Suppressor macrophage treated with lipopolysaccharide for 1 hour (primary cell): ENCODE results near the gene PNCK.

Source experiments
- DNase-seq, 3 donors: peaks; one replicate each; pipeline ENCODE4 v3.0.0-alpha.2; 2020 to 2022

Gene PNCK

DNA sequence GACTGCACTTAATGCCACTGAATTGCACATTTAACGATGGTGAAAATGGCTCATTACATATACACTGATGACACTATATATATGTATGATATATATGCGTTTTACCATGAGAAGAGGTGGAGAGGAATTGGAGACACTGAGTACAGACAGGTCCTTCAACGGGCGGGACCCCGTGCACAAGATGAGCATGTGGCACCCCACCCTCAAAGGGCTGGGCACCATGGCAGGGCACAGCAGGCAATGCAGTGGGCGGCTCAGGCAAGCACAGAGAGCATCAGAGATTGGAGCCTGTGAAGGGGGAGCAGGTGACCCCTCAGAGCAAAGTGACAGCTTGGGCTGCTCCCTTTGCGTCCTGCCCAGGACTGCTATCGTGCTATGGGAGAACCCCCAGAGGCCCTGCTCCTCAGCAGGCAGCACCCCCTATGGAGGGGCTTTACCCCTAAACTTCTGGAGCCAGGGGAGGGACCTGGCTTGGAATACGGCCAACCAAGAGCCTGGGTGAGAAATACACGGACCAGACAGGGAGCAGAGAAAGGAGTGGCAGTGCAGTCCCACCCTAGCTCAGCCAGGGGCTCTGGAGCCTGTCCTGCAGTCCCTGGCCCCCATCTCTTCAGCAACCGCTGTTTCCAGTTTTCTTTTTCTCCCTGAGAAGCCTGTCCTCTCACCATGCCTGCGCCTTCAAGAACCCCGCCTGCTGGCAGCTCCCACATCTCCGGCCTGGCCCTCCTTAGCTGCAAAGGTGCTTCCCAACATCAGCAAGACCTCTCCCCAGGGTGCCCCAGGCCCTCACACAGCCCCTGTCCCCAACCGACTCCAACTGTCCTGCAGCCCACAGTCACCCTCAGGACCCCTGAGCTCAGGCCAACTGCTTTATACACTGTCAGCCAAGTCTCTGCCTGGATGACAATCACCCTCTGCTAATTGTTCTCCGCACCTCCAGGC is 24.6 kb upstream of the PNCK start:
- DNase-seq: peak in 1 of 3 donors; percentile 12

DNA sequence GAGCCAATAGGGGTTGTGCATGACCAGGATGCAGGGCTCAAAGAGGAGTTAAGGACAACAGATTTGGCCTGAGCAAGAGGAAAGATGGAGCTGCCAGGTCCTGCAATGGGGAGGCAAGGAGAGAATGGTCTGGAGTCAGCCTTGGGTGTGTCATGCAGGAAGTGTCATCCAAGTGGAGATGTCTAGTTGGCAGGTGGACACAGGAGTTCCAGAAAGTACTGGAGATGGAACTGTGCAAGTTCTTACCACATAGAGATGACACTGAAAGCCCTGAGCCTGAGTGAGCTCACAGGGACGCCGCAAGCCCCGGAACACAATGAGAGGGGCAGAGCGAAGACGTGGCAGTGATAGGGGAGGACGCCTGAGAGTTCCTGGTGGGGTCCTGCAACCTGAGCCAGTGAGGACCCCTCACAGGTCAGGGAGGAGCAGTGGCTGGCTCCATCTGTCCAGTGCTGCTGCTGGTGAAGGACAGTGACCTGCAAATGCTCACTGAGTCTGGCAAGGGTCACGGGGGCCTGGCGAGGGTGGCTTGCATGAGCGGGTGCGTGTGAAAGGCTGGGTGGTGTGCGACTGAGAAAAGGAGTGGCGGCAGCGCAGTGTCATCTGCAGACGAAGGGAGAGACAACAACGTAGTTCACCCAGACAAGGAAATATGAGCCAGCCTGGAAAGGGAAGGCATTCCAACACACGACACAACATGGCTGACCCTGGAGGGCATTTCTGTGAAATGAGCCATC is 23.5 kb upstream of the PNCK start:
- peak in 1 of 3 donors; percentile 9 for DNase-seq

DNA sequence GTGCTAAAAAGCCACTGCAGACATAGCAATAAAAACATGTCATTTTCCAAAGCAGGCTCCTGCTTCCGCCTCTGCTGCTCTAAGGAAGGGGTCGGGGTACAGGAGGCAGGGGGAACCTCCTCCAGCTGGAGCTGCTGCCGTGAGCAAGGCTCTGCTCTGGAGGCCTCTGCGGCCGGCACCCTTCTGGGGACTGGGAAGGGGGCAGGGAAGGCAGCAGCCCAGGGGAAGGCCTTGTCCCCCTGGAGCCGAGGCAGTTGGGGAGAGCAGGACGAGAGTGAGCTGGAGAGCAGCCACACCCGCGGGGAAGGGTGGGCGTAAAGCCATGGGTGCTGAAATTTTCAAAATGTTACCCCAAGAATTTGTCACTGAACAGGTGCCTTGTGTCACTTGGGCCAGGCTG is 22.9 kb upstream of the PNCK start:
- DNase-seq: peak in 1 of 3 donors; percentile 5

DNA sequence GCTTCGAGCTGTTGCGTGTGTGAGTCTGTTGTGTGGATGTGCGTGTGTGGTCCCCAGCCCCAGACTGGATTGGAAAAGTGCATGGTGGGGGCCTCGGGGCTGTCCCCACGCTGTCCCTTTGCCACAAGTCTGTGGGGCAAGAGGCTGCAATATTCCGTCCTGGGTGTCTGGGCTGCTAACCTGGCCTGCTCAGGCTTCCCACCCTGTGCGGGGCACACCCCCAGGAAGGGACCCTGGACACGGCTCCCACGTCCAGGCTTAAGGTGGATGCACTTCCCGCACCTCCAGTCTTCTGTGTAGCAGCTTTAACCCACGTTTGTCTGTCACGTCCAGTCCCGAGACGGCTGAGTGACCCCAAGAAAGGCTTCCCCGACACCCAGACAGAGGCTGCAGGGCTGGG is 22.5 kb upstream of the PNCK start:
- DNase-seq: peak in 1 of 3 donors; percentile 10

DNA sequence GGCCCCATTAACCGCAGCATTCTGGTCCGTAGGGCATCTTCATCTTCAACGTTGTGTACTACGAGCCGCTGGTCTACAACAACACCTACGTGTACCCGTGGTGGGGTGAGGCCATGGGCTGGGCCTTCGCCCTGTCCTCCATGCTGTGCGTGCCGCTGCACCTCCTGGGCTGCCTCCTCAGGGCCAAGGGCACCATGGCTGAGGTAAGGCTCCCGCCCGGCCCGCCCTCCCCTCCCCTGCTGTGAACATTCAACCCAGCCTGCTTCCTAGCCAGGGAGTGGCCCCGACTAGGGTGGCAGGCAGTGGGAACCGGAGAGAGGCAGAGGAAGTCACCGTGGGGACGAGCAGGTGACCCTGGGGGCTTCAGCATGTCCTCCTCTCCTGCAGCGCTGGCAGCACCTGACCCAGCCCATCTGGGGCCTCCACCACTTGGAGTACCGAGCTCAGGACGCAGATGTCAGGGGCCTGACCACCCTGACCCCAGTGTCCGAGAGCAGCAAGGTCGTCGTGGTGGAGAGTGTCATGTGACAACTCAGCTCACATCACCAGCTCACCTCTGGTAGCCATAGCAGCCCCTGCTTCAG is 21.2 kb upstream of the PNCK start:
- peak in 1 of 3 donors; percentile 5 for DNase-seq

DNA sequence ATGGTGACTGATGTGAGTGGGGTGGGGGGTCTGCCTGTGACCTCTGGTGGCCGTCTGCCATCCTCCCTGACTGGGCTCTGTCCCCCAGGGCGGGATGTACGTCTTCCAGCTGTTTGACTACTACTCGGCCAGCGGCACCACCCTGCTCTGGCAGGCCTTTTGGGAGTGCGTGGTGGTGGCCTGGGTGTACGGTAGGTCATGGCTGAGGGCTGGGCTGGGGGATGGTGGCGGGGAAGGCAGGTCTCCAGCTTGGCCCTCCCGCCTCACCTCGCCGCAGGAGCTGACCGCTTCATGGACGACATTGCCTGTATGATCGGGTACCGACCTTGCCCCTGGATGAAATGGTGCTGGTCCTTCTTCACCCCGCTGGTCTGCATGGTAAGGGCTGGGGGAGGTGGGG is 20.6 kb upstream of the PNCK start:
- DNase-seq: peak in 1 of 3 donors; percentile 11

DNA sequence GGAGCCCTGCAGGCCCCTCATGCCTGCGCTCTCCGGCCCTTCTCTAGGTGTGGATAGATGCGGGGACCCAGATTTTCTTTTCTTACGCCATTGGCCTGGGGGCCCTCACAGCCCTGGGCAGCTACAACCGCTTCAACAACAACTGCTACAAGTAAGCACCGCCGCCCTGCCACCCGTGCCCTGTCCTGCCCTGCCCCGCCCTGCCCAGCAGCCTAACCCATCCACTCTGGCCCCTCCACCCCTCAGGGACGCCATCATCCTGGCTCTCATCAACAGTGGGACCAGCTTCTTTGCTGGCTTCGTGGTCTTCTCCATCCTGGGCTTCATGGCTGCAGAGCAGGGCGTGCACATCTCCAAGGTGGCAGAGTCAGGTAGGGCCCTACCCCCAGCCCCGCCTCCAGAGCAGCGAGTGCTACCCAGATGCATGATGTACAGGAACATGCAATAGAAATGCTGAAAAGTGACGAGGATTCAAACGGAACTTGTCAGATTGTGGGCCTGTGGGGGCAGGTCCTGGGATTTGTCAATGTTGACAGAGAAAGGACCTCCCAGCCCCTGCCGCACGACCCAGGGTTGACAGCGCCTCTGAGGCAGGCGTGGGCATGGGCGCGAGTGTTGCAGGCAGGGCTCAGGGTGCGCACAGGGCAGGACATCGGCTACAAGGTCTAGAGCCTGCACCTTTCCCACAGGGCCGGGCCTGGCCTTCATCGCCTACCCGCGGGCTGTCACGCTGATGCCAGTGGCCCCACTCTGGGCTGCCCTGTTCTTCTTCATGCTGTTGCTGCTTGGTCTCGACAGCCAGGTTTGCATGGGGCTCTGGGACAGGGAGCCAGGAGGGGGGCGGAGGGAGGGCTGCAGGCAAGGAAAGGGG is 19.8 kb upstream of the PNCK start:
- DNase-seq: peak in 1 of 3 donors; percentile 11

DNA sequence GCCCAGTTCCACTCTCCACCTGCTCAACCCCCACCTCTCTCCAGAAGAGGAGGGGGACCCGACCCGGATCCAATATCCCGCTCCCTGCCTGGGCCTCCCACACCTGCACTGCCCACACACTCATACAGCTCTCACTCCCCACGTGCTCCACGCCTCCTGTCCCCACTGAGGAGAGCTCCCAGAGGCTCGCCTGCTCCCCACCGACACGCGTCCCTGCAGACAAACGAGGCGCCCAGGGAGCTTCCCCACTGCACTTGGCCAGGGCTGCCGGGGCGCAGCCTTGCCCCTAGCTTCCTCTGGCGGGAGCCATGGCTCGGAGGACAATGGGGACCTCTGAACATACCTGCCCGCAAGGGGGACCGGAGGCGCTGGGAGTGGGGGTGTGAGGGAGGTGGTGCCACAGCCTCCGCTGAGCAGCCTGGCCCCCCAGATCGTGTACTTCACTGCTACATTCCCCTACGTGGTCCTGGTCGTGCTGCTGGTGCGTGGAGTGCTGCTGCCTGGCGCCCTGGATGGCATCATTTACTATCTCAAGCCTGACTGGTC is 19.1 kb upstream of the PNCK start:
- DNase-seq: peak in 1 of 3 donors; percentile 12

DNA sequence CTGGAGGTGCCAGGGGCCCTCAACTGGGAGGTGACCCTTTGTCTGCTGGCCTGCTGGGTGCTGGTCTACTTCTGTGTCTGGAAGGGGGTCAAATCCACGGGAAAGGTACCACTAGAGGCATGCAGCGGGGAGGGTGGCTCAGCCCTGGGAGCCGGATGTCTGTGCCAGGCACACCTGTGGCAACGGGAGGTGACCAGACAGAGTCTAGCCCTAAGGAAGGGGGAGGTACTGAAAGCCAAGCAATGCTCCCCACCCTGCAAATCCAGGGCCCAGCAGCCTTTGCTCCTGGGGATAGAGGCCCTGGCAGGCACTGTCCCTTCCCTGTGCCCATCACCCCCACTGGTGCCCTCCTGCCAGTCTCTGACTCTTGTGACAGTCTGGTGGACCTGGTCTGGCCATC is 18.4 kb upstream of the PNCK start:
- peak in 1 of 3 donors; percentile 0 for DNase-seq

DNA sequence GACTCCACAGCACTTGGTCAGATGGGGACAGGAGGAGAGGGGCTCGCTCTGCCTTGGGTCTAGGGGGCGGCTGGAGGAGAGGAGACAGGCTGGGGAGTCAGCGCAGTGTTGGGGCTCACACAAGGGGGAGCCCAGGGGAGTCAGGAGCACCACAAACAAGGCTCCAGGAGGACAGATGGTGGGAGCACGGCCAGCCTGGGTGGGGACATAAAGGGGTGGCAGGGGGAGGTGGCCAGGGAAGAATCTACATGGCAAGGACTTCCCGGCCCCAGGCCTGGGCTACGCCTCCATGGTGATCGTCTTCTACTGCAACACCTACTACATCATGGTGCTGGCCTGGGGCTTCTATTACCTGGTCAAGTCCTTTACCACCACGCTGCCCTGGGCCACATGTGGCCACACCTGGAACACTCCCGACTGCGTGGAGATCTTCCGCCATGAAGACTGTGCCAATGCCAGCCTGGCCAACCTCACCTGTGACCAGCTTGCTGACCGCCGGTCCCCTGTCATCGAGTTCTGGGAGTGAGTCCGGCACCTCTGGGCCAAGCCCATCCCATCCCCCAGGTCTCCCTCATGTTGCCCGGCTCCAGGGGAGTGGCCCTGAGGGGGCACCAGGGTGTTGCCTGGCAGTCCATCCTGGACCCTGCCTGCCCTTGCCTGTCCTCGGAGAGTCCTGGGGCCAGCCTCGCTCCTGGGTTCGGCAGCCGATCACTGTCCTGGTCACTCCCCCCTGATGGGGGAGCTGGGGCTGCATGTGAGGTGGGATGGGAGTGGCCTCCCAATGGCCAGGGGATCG is 17.6 kb upstream of the PNCK start:
- peak in 1 of 3 donors; percentile 11 for DNase-seq

DNA sequence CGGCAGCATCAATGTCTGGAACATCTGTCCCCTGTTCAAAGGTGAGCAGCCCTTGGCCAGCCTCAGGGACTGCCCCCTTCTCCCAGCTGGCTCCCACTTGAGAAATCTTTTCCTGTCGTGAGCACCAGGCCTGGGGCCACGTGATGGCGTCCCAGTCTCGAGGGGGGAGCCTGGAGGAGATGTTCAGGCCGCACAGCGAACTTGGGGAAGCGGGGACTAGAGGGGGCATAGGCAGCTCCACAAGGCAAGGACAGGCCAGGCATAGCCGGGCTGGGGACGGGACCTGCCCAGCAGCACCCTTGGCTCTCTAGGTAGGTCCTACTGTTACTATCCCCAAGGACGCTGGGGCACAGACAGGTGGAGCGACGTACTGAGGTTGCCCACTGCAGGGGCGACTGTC is 16.9 kb upstream of the PNCK start:
- DNase-seq: peak in 1 of 3 donors; percentile 1

DNA sequence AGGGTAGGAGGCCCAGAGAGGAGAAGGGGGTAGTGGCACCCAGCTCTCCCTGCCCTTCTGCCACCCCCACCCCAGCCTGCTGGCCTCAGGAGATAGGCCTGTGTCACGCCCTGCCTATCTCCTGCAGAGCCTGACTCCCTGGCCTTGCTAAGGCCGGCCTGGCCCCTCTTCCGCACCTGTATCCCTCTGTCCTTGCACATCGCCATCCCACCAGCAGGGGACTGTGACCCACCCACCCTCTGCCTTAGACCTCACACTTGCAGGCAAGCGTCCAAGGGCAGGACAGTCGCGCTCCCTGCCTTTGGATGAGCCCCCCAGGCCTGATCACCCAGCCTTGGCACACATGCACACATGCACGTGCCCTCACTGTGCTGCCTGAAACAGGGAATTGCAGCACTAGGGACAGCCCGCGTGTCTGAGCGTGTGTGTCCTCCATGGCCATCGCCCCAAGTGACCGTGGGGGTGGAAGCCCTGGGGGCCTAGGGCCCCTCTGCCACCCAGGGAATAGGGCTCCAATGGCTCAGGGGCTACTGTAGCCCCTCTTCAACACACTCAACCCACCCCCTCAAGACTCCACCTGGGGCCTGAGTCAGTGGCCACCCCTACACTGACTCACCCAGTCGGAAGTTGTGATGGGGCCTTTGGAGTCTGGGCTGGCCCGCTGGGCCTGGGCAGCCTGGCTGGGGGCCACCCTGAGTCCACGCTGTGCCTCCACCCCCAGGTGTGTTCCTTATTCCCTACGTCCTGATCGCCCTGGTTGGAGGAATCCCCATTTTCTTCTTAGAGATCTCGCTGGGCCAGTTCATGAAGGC is 16.2 kb upstream of the PNCK start:
- DNase-seq: peak in 1 of 3 donors; percentile 17

DNA sequence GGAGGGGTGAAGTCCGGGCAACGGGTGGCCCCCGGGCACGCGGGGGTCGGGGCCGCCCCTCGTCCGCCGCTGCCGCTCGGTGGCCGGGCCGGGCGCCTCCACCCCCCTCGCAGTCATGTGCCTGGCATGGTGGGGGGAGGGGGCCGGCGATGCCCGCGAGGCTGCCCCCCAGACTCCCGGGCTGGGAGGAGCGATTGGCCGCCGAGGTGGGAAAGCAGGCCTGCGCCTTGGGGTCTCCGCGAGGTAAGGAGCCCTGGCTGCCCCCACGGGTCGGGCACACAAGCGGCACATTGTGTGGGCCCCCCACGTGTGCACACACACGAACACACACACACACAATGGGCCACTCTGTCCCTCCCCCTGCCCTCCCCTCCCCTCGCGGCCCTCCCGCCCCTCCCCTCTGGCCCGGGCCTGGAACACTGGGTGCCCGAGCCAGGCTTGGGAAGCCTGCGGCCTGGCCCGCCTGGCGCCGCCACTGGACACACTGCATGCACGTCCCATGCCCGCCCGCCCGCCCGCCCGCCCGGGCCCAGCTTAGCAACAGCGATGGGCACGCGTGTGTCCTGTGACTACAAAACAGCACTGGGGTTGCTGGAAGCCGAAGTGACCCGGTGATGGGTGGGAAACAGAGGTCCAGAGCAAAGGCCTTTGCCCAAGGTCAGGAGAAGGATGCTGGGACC is 15.4 kb upstream of the PNCK start:
- no peak for DNase-seq

DNA sequence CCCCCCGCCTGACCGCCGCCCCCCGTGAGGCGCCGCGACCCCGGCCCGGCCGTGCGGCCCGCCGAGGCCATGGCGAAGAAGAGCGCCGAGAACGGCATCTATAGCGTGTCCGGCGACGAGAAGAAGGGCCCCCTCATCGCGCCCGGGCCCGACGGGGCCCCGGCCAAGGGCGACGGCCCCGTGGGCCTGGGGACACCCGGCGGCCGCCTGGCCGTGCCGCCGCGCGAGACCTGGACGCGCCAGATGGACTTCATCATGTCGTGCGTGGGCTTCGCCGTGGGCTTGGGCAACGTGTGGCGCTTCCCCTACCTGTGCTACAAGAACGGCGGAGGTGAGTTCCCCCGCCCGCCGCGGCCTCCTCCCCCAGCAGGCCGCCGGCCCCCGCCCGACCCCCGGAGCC is 14.9 kb upstream of the PNCK start:
- DNase-seq: peak in 1 of 3 donors; percentile 16

DNA sequence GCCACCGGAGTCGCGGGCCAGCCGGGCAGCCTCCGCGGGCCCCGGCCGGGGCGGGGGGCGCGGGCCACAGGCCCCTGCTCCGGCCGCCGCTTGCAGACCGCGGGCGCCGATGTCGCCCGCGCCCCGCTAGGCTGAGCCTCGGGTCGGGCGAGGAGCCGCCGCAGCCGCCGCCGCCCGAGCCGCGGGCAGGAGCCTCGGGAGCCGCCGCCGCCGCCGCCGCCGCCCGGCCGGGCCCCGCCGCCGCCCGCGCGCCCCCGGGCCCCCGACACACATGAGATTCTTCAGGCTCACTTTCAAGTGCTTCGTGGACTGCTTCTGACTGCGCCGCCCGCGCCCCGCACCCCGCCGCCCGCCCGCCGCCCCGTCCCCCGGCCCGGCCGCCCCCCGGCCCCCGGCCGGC is 14.5 kb upstream of the PNCK start:
- DNase-seq: peak in 1 of 3 donors; percentile 25

DNA sequence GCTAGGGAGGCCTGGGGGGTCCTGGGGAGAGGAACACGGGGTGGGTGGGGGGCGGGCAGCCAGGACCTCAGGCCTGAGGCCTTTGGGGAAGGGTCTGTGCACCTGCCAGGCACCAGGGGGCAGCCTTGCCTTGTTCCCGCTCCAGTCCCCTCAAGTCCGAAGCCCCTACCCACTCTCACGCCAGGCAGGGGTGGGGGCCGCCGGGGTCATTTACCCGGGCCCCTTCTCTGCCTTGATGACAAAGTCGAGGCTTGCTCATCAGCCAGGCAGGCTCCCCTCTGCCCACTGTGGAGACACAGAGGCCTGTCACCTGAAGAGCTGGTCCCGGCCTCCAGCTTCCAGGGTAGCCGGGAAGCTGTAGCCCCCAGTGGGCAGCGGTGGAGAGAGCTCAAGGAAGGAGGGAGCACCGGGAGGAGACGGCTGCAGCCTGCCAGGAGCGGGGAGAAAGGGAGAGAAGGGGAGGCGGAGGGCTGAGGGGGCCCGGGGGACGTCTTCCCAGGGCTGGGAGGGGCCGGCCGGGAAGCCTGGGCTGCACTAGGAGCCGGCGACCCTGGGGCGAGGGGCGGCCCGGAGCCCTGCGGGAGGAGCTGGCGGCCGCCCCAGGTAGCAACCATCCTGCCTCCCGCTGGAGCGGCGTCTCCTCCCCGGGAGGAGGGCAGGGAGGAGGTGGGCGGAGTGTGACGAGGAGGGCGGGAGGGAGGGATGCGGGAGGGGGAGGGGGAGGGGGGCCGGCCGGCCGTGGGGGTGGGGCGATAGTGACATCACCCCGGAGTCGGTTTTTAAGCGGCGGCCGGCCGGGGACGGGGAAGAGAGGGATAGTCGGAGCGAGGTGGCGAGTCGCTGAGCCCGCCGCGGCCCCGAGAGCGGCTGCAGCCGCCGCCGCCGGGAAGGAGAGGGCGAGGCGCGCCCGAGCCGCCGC is 13.8 kb upstream of the PNCK start, which contains the start of gene SLC6A8:
Gene SLC6A8 (plus strand): TSS at position 806 of the 919 bp plus-strand sequence. CDS start 649 bp downstream, outside the sequence.
- peak; percentile 54 to 87 (median 70) for DNase-seq

DNA sequence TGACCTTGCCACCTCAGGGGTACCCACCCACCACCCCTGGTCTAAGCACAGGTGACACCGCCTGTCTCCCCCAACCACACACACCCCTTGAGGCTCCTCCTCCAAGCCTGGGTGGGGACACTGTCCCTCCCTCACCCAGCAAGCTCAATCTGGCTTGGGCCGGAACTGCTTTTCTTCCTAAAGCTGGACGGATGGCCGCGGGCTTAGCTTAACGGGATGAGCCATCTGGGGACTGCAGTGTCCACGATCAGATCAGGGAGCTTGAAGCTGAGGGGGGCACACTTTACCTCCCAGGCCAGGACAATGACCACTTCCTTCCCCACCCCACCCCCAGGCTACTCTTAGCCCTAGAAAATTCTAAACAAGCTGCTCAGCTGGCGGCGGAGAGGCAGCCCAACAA is 13.1 kb upstream of the PNCK start:
- no peak for DNase-seq
